ENCODE measurements around the gene PRRT2.
A peak's percentile ranks its signal among the peaks of the same experiment; 100 is the strongest.

Gene PRRT2

GRCh38 chr16:29848420-29849297 is 36.7 kb downstream of the PRRT2 start:
- H3K27ac ChIP-seq (ENCODE audit: poor library complexity, severe bottlenecking) = no peak overlapping the region
- H3K36me3 ChIP-seq (ENCODE audit: low read depth) = peaks cover 23% of the 10 kb centered on the region
- no peaks in the 10 kb centered on the region for H3K4me1 ChIP-seq (ENCODE audit: insufficient read depth, poor library complexity, severe bottlenecking)
- H3K9me3 ChIP-seq (ENCODE audit: severe bottlenecking) = no peaks in the 10 kb centered on the region
- H3K4me3 ChIP-seq (ENCODE audit: severe bottlenecking) = no peak overlapping the region
- ATAC-seq (ENCODE audit: low read depth) = peak; percentile 61
- no peaks in the 10 kb centered on the region for H3K27me3 ChIP-seq (ENCODE audit: insufficient read depth, poor library complexity, severe bottlenecking)
- no peak for DNase-seq (ENCODE audit: low spot score)
- TF ChIP-seq CTCF (IDR thresholded peaks at IDR 0.05; ENCODE audit: poor library complexity, severe bottlenecking) = peak; percentile 72

GRCh38 chr16:29849505-29849904 is 37.5 kb downstream of the PRRT2 start:
- no peak for TF ChIP-seq CTCF (IDR thresholded peaks at IDR 0.05; ENCODE audit: poor library complexity, severe bottlenecking)
- no peaks in the 10 kb centered on the region for H3K9me3 ChIP-seq (ENCODE audit: severe bottlenecking)
- no peaks in the 10 kb centered on the region for H3K4me1 ChIP-seq (ENCODE audit: insufficient read depth, poor library complexity, severe bottlenecking)
- H3K27me3 ChIP-seq (ENCODE audit: insufficient read depth, poor library complexity, severe bottlenecking) = no peaks in the 10 kb centered on the region
- H3K27ac ChIP-seq (ENCODE audit: poor library complexity, severe bottlenecking) = no peak overlapping the region
- DNase-seq (ENCODE audit: low spot score) = no peak
- H3K4me3 ChIP-seq (ENCODE audit: severe bottlenecking) = no peak overlapping the region
- H3K36me3 ChIP-seq (ENCODE audit: low read depth) = peaks cover 23% of the 10 kb centered on the region
- ATAC-seq (ENCODE audit: low read depth) = no peak

GRCh38 chr16:29850998-29851397 is 39.0 kb downstream of the PRRT2 start:
- TF ChIP-seq CTCF (IDR thresholded peaks at IDR 0.05; ENCODE audit: poor library complexity, severe bottlenecking) = no peak
- no peak overlapping the region for H3K4me3 ChIP-seq (ENCODE audit: severe bottlenecking)
- no peaks in the 10 kb centered on the region for H3K9me3 ChIP-seq (ENCODE audit: severe bottlenecking)
- DNase-seq (ENCODE audit: low spot score) = no peak
- no peak for ATAC-seq (ENCODE audit: low read depth)
- peaks cover 18% of the 10 kb centered on the region for H3K36me3 ChIP-seq (ENCODE audit: low read depth)
- H3K4me1 ChIP-seq (ENCODE audit: insufficient read depth, poor library complexity, severe bottlenecking) = no peaks in the 10 kb centered on the region
- H3K27ac ChIP-seq (ENCODE audit: poor library complexity, severe bottlenecking) = no peak overlapping the region
- H3K27me3 ChIP-seq (ENCODE audit: insufficient read depth, poor library complexity, severe bottlenecking) = no peaks in the 10 kb centered on the region

GRCh38 chr16:29852654-29853053 is 40.7 kb downstream of the PRRT2 start:
- Histone ChIP-seq H3K27me3 (ENCODE audit: insufficient read depth, poor library complexity, severe bottlenecking) (no peaks in the 10 kb centered on the region), H3K9me3 (ENCODE audit: severe bottlenecking) (no peaks in the 10 kb centered on the region), H3K27ac (ENCODE audit: poor library complexity, severe bottlenecking) (no peak overlapping the region), H3K4me3 (ENCODE audit: severe bottlenecking) (no peak overlapping the region), H3K36me3 (ENCODE audit: low read depth) (peaks cover 2% of the 10 kb centered on the region), H3K4me1 (ENCODE audit: insufficient read depth, poor library complexity, severe bottlenecking) (no peaks in the 10 kb centered on the region)
- DNase-seq (ENCODE audit: low spot score) (no peak), ATAC-seq (ENCODE audit: low read depth) (no peak)
- no peak for TF ChIP-seq CTCF (IDR thresholded peaks at IDR 0.05; ENCODE audit: poor library complexity, severe bottlenecking)

- H3K36me3 ChIP-seq (ENCODE audit: low read depth) = no peaks in the 10 kb centered on the region
These were observed 42.6 kb downstream of the PRRT2 start for GRCh38 chr16:29854520-29855100.

More at GRCh38 chr16:29854520-29855100, 42.6 kb downstream of the PRRT2 start:
- Histone ChIP-seq H3K9me3 (ENCODE audit: severe bottlenecking) (no peaks in the 10 kb centered on the region), H3K4me1 (ENCODE audit: insufficient read depth, poor library complexity, severe bottlenecking) (no peaks in the 10 kb centered on the region), H3K27me3 (ENCODE audit: insufficient read depth, poor library complexity, severe bottlenecking) (no peaks in the 10 kb centered on the region), H3K27ac (ENCODE audit: poor library complexity, severe bottlenecking) (no peak overlapping the region), H3K4me3 (ENCODE audit: severe bottlenecking) (no peak overlapping the region)
- DNase-seq (ENCODE audit: low spot score) (no peak), ATAC-seq (ENCODE audit: low read depth) (peak; percentile 18; the same call in 1 of the 3 replicates)
- no peak for TF ChIP-seq CTCF (IDR thresholded peaks at IDR 0.05; ENCODE audit: poor library complexity, severe bottlenecking)
